ENCODE results near the gene DLEC1.

GRCh38 chr3:38118421-38119247 lies 79.6 kb downstream of the DLEC1 start:
- TF ChIP-seq CTCF (IDR thresholded peaks at IDR 0.05; ENCODE audit: low read depth, low read length) (no peak), EZH2phosphoT487 (IDR thresholded peaks at IDR 0.05; ENCODE audit: low read depth) (no peak)
